Esophagus squamous epithelium (tissue), 5 donors: ENCODE data around the gene ANKRD7. TPM values are rescaled to one million over a fixed set of nuclear protein-coding genes. Genes with fewer than 3 reads are reported as not detected.

Experiments used
- DNase-seq: peaks from one replicate; lab custom pipeline; 2025; lab: John Stamatoyannopoulos, UW
- H3K27ac ChIP-seq, 4 donors: fragments of 200-600 bp; sonication (generic); one replicate each; pipeline ENCODE4 v1.5.1; 2016 to 2019; ENCODE audit warnings: mild to moderate bottlenecking in 1 of 4
- H3K27me3 ChIP-seq, 4 donors: fragments of 200-600 bp; sonication (generic); 1 replicate in 3 of 4; 2 replicates in 1 of 4; pipeline versions ENCODE4 v1.5.1 to v1.6.0; 2017 to 2021; ENCODE audit warnings: antibody characterized with exemption in 1 of 4
- H3K36me3 ChIP-seq, 3 donors: fragments of 200-600 bp; sonication (generic); one replicate each; pipeline ENCODE4 v1.5.1; 2016 to 2019
- H3K4me1 ChIP-seq, 3 donors: fragments of 200-600 bp; sonication (generic); one replicate each; pipeline ENCODE4 v1.5.1; 2017 to 2019
- H3K4me3 ChIP-seq, 4 donors: fragments of 200-600 bp; sonication (generic); 1 replicate in 3 of 4; 2 replicates in 1 of 4; pipeline ENCODE4 v1.5.1; 2016 to 2019; ENCODE audit warnings: mild to moderate bottlenecking in 2 of 4, moderate library complexity in 1 of 4
- H3K9me3 ChIP-seq, 3 donors: fragments of 200-600 bp; sonication (generic); one replicate each; pipeline ENCODE4 v1.5.1; 2016 to 2019
- CTCF ChIP-seq, 6 experiments: fragments of 450-650 bp in 4 of 6; fragments of 200-600 bp in 2 of 6; sonication (generic) in 2 of 6; IDR thresholded peaks; one replicate each; pipeline ENCODE4 v1.5.1; 2016 to 2019; ENCODE audit warnings: antibody characterized with exemption in 6 of 6, mild to moderate bottlenecking in 4 of 6, moderate library complexity in 4 of 6
- POLR2A ChIP-seq, 4 donors: fragments of 450-650 bp; IDR thresholded peaks; one replicate each; pipeline ENCODE4 v1.6.1; 2017; ENCODE audit warnings: antibody characterized with exemption in 4 of 4, mild to moderate bottlenecking in 4 of 4, moderate library complexity in 3 of 4
- intact Hi-C: fragments of 100-400 bp; cut with DNase I; formaldehyde crosslinking; loops from one replicate; pipeline ENCODE4 v1.15.0; 2022
- total RNA-seq, 4 donors: library from RNA; depleted of rRNA; stranded (reverse); fragments of >200 nt; gene quantifications; one replicate each; pipeline ENCODE4 v1.1.0, GENCODE V29; 2016
- donor health status: DM: yes; HTN: yes; CAD: no.

Gene ANKRD7
- total RNA-seq, 4 donors from 2014 or later = 0.57 TPM; not detected in 3

DNA sequence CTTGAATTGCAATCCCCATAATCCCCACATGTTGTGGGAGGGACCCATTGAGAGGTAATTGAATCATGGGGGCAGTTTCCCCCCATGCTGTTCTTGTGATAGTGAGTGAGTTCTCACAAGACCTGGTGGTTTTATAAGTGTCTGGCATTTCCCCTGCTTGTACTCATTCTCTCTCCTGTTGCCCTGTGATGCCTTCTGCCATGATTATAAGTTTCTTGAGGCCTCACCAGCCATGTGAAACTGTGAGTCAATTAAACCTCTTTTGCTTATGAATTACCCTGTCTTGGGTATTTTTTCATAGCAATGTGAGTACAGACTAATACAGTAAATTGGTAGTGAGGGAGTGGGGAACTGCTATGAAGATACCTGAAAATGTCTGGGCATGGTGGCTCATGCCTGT lies 65.0 kb downstream of the ANKRD7 start:
- H3K9me3 ChIP-seq = no peaks in the 10 kb centered on the region
- no peak overlapping the region for H3K27ac ChIP-seq
- peaks cover 0 to 8% (median 0%) of the 10 kb centered on the region in 4 donors for H3K27me3 ChIP-seq
- TF ChIP-seq CTCF (IDR thresholded peaks at IDR 0.05) (no peak), POLR2A (IDR thresholded peaks at IDR 0.05) (no peak)
- intact Hi-C loops = no loop called here
- DNase-seq = no peak
- no peaks in the 10 kb centered on the region for H3K36me3 ChIP-seq
- H3K4me1 ChIP-seq = no peaks in the 10 kb centered on the region
- H3K4me3 ChIP-seq = no peak overlapping the region

Other genes with a start within 250 kb of the ANKRD7 start
- 10 to 100 TPM; 14.5 to 64.0 (median 35.6) TPM for gene LSM8, start 40.5 kb upstream of the ANKRD7 start, total RNA-seq